ENCODE results near the gene ABCA10.
"Not testable (repeated sequence)": the region's sequence is repeated elsewhere in the genome, so short reads cannot be mapped to it uniquely, and the experiment has no call there.

ABCA10 gene

GRCh38 chr17:69230939-69231338, 2.3 kb upstream of the ABCA10 start:
- Histone ChIP-seq H3K4me3 (no peak overlapping the region), H3K27ac (no peak overlapping the region)

GRCh38 chr17:69228018-69228417, 606 bp downstream of the ABCA10 start:
- peak overlapping the region in 1 of 7 experiments; percentile 30 for H3K4me3 ChIP-seq
- peak overlapping the region in 7 of 21 experiments; percentile 2 to 63 (median 21) for H3K27ac ChIP-seq

DNA sequence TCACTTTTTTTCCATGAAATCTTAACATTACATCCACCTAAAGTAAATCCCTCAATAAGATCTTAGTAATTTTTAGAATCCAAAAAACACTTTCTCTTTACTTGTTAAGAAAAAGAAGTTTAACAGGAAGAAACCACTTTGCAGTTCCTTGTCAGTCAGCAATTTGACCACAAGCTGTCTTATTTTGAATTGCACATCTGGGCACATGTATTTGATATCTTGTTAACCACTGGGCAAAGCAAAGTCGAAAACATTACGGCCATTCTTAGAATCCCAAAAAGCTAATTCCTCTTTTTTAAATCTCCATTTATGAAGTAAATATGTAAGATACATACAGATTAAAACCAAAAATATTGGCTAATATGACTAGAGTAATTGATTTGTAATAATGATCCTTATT, 1.1 kb downstream of the ABCA10 start:
- peak overlapping the region in 7 of 21 experiments; percentile 0 to 63 (median 22) for H3K27ac ChIP-seq
- H3K4me3 ChIP-seq: peak overlapping the region in 1 of 7 experiments; percentile 30

DNA sequence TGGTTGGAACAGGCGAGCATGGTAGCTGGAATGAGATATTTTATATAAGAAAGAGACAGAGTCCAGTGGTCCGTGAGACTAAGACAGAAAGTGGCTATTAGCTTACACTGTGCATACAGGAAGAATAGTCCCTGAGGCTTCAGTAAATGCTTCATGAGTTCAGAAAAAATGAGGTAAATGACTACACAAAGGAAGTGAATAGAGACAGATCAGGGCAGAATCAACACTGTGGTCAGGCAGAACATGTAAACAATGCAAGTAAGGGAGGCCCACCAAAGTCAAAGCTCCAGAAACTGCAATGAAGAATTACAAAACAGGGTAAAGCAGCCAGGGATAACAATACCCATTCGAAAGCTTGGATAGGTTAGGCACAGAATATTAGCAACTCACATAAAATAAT, 4.8 kb downstream of the ABCA10 start:
- Histone ChIP-seq H3K27ac (no peak overlapping the region), H3K4me3 (no peak overlapping the region)

GRCh38 chr17:69222707-69223258, 5.8 kb downstream of the ABCA10 start:
- no peak overlapping the region for H3K27ac ChIP-seq
- H3K4me3 ChIP-seq: no peak overlapping the region

GRCh38 chr17:69220098-69220497, 8.5 kb downstream of the ABCA10 start:
- Histone ChIP-seq H3K27ac (no peak overlapping the region), H3K4me3 (no peak overlapping the region)

GRCh38 chr17:69218986-69219385, 9.6 kb downstream of the ABCA10 start:
- no peak overlapping the region for H3K27ac ChIP-seq
- H3K4me3 ChIP-seq: no peak overlapping the region

DNA sequence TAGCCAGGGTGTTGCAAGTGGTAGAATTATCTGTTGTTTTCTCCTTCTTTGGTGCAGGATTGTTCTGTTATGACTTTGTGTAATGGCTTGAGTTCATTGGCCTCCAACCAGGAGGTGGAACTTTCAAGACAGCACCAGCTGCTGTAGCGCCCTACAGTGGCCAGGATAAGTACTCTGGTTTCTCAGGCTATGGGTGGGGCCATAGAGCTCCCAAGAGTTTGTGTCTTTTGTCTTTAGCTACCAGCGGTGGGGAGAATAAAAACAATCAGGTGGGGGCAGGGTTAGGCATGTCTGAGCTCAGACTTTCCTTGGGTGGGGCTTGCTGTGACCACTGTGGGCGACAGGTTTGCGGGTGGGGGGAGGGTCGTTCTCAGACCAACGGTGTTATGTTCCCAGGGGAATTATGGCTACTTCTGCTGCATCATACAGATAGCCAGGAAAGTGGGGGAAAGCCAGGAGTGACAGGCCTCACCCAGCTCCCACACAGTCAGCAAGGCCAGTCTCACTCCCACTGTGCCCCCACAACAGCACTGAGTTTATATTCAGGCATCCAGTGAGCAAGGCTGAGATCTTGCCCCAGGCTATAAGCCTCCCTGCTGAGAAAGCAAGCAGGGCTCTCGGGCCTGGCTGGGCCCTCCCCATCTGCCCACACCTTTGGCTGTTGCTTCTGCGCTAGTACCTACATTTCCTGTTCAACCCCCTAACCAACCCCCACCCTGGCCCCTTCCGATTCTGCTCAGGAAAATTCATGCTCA, 15.4 kb downstream of the ABCA10 start:
- H3K27ac ChIP-seq: no peak overlapping the region
- H3K4me3 ChIP-seq: no peak overlapping the region

- Histone ChIP-seq H3K27ac (no peak overlapping the region), H3K4me3 (no peak overlapping the region)
Observed at GRCh38 chr17:69208640-69209039, 20.0 kb downstream of the ABCA10 start.

DNA sequence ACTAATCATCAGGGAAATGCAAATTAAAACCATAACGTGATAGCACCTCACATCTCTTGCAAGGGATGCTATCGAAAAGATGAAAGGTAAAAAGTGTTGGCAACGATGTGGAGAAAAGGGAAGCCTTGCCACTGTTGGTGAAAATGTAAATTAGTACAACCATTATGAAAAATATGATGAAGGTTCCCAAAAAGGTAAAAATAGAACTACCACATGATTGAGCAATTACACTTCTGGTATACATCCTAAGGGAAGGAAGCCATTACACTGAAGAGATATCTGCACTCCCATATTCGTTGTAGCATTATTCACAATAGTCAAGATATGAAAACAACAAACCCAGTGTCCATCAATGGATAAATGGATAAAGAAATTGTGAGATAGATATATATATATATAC, 21.5 kb downstream of the ABCA10 start:
- Histone ChIP-seq H3K27ac (no peak overlapping the region), H3K4me3 (no peak overlapping the region)

DNA sequence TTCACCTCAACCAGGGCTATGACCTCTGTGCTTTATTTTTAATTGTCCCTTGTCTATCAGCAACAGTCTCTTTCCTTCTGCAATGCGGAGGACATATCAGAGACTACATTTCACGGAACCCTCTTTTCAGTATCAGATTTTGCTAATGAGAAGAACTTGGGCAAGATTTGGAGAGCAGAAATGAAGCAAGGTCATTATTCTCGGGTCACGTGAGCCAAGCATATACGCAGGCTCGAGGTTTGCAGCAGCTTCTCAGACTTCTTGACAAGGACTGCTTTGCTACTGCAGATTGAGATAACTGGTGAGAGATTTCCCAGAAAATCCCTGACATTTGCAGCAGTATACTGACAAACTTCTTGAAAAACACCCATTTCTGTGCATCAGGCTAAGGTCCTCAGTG, 30.4 kb downstream of the ABCA10 start:
- Histone ChIP-seq H3K27ac (no peak overlapping the region), H3K4me3 (no peak overlapping the region)

DNA sequence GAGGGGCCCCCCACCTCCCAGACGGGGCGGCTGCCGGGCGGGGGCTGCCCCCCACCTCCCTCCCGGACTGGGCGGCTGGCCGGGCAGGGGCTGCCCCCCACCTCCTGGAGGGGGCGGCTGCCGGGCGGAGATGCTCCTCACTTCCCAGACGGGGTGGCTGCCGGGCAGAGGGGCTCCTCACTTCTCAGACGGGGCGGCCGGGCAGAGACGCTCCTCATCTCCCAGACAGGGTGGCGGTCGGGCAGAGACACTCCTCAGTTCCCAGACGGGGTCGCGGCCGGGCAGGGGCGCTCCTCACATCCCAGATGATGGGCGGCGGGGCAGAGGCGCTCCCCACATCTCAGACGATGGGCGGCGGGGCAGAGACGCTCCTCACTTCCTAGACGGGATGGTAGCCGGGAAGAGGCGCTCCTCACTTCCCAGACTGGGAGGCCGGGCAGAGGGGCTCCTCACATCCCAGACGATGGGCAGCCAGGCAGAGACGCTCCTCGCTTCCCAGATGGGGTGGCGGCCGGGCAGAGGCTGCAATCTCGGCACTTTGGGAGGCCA, 32.4 kb downstream of the ABCA10 start:
- H3K27ac ChIP-seq, H3K4me3 ChIP-seq: not testable (repeated sequence)

- H3K27ac ChIP-seq: no peak overlapping the region
- H3K4me3 ChIP-seq: no peak overlapping the region
Observed at GRCh38 chr17:69192754-69193153, 35.9 kb downstream of the ABCA10 start.

- Histone ChIP-seq H3K4me3 (no peak overlapping the region), H3K27ac (no peak overlapping the region)
Observed at GRCh38 chr17:69188796-69189195, 39.8 kb downstream of the ABCA10 start.

GRCh38 chr17:69188064-69188463, 40.6 kb downstream of the ABCA10 start:
- Histone ChIP-seq H3K27ac (no peak overlapping the region), H3K4me3 (no peak overlapping the region)

DNA sequence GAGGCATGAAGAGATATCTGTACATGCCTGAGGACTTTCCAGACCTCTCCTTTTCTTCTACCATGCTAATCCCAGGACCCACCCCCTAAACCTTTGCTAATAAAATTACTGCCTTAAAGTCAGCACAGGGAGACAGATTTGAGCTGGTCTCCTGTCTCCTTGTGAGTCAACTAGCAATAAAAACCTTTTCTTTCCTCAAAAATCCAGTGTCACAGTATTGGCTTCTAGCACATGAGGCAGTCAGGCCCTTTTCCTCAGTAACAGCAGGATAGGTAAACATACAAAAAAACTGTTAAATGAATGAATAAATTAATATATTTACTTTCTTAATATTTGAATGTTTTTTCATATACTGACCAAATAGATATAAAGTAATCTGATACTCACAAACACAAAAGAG, 41.3 kb downstream of the ABCA10 start:
- Histone ChIP-seq H3K4me3 (no peak overlapping the region), H3K27ac (no peak overlapping the region)

- Histone ChIP-seq H3K4me3 (no peak overlapping the region), H3K27ac (no peak overlapping the region)
Observed at GRCh38 chr17:69179227-69179952, 49.2 kb downstream of the ABCA10 start.

- Histone ChIP-seq H3K27ac (peak overlapping the region in 3 of 21 experiments; percentile 17 to 49 (median 39)), H3K4me3 (no peak overlapping the region)
Observed at GRCh38 chr17:69176457-69176795, 52.2 kb downstream of the ABCA10 start.

DNA sequence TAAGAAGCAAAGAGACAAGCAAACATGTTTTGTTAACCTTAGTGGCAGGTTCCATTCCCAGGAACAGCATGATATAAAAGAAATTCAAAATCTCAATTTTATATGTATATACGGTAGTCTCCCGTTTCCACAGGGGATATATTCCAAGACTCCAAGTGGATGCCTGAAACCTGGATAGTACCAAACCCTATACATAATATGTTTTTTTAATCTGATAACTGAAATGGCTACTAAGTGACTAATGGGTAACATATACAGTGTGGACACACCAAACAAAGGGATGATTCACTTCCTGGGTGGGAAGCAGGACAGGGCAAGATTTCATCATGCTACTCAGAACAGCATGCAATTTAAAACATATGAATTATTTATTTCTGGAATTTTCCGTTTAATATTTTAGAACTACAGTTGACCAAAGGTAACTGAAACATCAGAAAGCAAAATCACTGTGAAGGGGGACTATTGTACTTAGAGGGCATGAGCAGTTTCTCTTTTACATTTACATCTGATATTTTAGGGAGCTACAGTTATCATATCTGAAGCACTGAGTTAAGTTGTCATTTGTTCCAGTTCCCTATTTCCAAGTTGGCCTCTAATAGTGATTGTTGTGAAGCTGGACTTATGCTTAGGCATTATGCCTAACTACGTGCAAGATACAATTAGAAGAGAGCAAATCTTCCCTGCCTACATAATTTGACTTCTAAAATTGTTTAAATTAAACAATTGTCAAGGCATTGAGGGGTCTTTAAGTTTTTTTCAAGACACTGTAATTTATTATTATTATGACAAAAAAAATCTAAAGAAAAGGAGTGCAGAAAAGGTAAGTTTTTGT, 52.8 kb downstream of the ABCA10 start:
- Histone ChIP-seq H3K4me3 (no peak overlapping the region), H3K27ac (peak overlapping the region in 5 of 21 experiments; percentile 0 to 49 (median 27))

GRCh38 chr17:69175262-69175624, 53.4 kb downstream of the ABCA10 start:
- H3K4me3 ChIP-seq: no peak overlapping the region
- H3K27ac ChIP-seq: peak overlapping the region in 1 of 21 experiments; percentile 39
